KMS-11 (cell line): Measurements from ENCODE around the gene PTPRT.

ENCODE experiments used
- H2AFZ ChIP-seq: fragments of 200-600 bp; sonication (generic); 2 replicates; pipeline ENCODE4 v1.6.1; 2016; ENCODE audit warnings: antibody characterized with exemption, mixed run types, low read depth
- H3K27ac ChIP-seq: fragments of 200-600 bp; sonication (generic); 2 replicates; pipeline ENCODE4 v1.6.1; 2016; ENCODE audit warnings: mild to moderate bottlenecking, mixed run types
- H3K27me3 ChIP-seq: fragments of 200-600 bp; sonication (generic); 2 replicates; pipeline ENCODE4 v1.6.1; 2017; ENCODE audit warnings: mild to moderate bottlenecking, low read depth, mixed run types, moderate library complexity; ENCODE audit not compliant: insufficient read depth
- H3K36me3 ChIP-seq: fragments of 200-600 bp; sonication (generic); 2 replicates; pipeline ENCODE4 v1.6.1; 2017; ENCODE audit warnings: mild to moderate bottlenecking, mixed run types; ENCODE audit not compliant: insufficient read depth
- H3K4me1 ChIP-seq: fragments of 200-600 bp; sonication (generic); 2 replicates; pipeline ENCODE4 v1.6.1; 2016; ENCODE audit warnings: mild to moderate bottlenecking, low read depth, mixed run types; ENCODE audit not compliant: poor library complexity, severe bottlenecking
- H3K4me2 ChIP-seq: fragments of 200-600 bp; sonication (generic); 2 replicates; pipeline ENCODE4 v1.7.0; 2016; ENCODE audit warnings: mild to moderate bottlenecking, mixed run types
- H3K4me3 ChIP-seq: fragments of 200-600 bp; sonication (generic); IDR thresholded peaks from 2 replicates; pipeline ENCODE4 v1.6.1; 2017; ENCODE audit warnings: low read depth, low read length, mixed read lengths; ENCODE audit not compliant: insufficient read depth
- H3K79me2 ChIP-seq: fragments of 200-600 bp; sonication (generic); 2 replicates; pipeline ENCODE4 v1.6.1; 2016; ENCODE audit warnings: low read depth, mixed run types; ENCODE audit not compliant: insufficient read depth
- H3K9ac ChIP-seq: fragments of 200-600 bp; sonication (generic); 2 replicates; pipeline ENCODE4 v1.6.1; 2016; ENCODE audit warnings: mild to moderate bottlenecking, mixed run types
- H4K20me1 ChIP-seq: fragments of 200-600 bp; sonication (generic); 2 replicates; pipeline ENCODE4 v1.6.1; 2016; ENCODE audit warnings: mild to moderate bottlenecking, mixed run types; ENCODE audit not compliant: insufficient read depth
- CTCF ChIP-seq: fragments of 200-600 bp; sonication (generic); conservative IDR thresholded peaks from 2 replicates; pipeline ENCODE4 v1.6.1; 2017; ENCODE audit warnings: low read depth, mild to moderate bottlenecking, antibody characterized with exemption, low read length, moderate library complexity, mixed read lengths

PTPRT gene

GRCh38 chr20:43096126-43096930 is 93.4 kb downstream of the PTPRT start:
- H3K9ac ChIP-seq, result no peak overlapping the region
- H3K4me3 ChIP-seq, result no peak overlapping the region
- TF ChIP-seq CTCF, result no peak
- no peak overlapping the region for H3K27ac ChIP-seq
- no peaks in the 10 kb centered on the region for H3K27me3 ChIP-seq
- no peaks in the 10 kb centered on the region for H4K20me1 ChIP-seq
- H3K79me2 ChIP-seq, result no peaks in the 10 kb centered on the region
- no peaks in the 10 kb centered on the region for H3K4me1 ChIP-seq
- H3K4me2 ChIP-seq, result no peak overlapping the region
- H2AFZ ChIP-seq, result no peak overlapping the region
- no peaks in the 10 kb centered on the region for H3K36me3 ChIP-seq

GRCh38 chr20:43095034-43095433 is 94.7 kb downstream of the PTPRT start:
- H3K27ac ChIP-seq, result no peak overlapping the region
- no peak for TF ChIP-seq CTCF
- no peak overlapping the region for H3K4me3 ChIP-seq
- no peak overlapping the region for H3K9ac ChIP-seq
- no peaks in the 10 kb centered on the region for H3K4me1 ChIP-seq
- H3K79me2 ChIP-seq, result no peaks in the 10 kb centered on the region
- no peaks in the 10 kb centered on the region for H3K36me3 ChIP-seq
- H2AFZ ChIP-seq, result no peak overlapping the region
- no peaks in the 10 kb centered on the region for H3K27me3 ChIP-seq
- no peak overlapping the region for H3K4me2 ChIP-seq
- no peaks in the 10 kb centered on the region for H4K20me1 ChIP-seq

GRCh38 chr20:43092386-43093088 is 97.2 kb downstream of the PTPRT start:
- no peaks in the 10 kb centered on the region for H3K27me3 ChIP-seq
- TF ChIP-seq CTCF, result no peak
- H3K4me2 ChIP-seq, result no peak overlapping the region
- no peak overlapping the region for H3K9ac ChIP-seq
- H3K4me3 ChIP-seq, result no peak overlapping the region
- H3K79me2 ChIP-seq, result no peaks in the 10 kb centered on the region
- H3K36me3 ChIP-seq, result no peaks in the 10 kb centered on the region
- no peak overlapping the region for H3K27ac ChIP-seq
- H4K20me1 ChIP-seq, result no peaks in the 10 kb centered on the region
- no peaks in the 10 kb centered on the region for H3K4me1 ChIP-seq
- no peak overlapping the region for H2AFZ ChIP-seq

GRCh38 chr20:43068482-43068881 is 121.2 kb downstream of the PTPRT start:
- Histone ChIP-seq H3K79me2 (no peaks in the 10 kb centered on the region), H3K9ac (no peak overlapping the region), H3K4me3 (no peak overlapping the region), H3K4me2 (no peak overlapping the region), H3K36me3 (no peaks in the 10 kb centered on the region), H3K27ac (no peak overlapping the region), H2AFZ (no peak overlapping the region), H4K20me1 (no peaks in the 10 kb centered on the region), H3K27me3 (no peaks in the 10 kb centered on the region), H3K4me1 (no peaks in the 10 kb centered on the region)
- no peak for TF ChIP-seq CTCF
